NCI-H128 (cell line): ENCODE results near the gene MYH14.
"Not testable (repeated sequence)": the region's sequence is repeated elsewhere in the genome, so short reads cannot be mapped to it uniquely, and the experiment has no call there.

Source experiments
- DNase-seq: peaks from one replicate; lab custom pipeline; 2025; ENCODE audit not compliant: unreplicated experiment; lab: John Stamatoyannopoulos, UW

MYH14 gene

DNA sequence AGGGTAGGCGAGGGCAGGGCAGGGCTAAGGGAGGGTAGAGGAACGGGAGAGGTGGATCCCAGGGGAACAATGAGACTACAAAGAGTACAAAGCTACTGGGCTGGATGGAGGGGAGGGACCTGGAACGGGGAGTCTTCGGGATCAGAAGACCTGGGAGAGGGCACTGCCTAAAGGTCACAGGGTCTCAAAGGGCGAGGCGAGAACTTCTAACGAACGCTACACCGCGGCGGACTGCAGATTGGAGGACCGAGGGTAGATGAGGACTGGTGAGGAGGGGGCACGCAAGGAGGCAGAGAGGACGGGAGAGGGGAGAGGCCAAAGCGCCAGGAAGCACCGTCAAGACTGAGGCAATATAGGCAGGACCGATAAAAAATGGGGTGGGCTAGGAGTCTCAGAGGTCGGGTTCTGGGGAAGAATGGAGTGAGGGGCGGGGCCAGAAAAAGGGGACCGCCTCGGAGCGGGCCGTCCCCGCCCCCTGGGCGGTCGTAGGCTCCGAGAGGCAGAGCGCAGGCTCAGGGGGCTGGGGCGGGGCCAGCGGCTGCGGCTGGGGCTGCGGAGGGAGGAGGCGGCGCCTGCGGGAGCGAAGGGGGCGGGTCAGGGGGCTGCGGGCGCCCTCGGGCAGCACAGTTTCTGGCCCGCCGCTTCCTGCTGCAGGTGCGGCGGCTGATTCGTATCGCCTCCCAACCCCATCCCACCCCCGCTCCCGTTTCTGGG, 127.1 kb downstream of the MYH14 start:
- DNase-seq: peak; percentile 77

DNA sequence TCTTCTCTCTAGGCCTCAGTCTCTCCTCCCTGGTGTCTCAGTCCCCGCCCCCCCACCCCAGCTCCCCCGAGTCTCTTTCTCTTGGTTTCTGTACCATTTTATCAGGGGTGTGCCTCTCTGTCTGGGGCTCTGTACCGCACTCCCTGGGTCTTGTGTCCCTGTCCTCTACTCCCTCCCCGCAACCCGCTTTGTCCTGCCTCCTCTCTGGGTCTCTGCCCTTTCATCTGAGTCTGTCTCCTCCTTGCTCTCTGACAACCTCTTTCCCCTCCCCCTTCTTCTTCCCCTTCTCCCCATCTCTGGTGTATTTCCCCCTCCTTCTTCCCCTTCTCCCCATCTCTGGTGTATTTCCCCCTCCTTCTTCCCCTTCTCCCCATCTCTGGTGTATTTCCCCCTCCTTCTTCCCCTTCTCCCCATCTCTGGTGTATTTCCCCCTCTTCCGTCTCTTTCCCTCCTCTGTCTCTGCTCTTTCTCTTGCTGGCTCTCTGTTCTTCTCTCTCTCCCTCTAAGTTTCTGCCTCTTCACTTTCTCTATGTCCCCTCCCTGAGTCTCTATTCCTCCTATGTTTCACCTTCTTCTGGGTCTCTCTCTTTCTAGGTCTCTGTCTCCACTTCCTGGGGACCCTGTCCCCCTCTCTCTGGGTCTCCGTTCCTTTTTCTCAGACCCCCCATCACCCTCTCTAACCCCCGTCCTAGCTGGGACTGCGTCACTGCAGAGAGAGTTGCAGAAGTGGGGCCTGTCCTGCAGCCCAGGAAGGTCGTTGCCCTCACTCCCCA, 128.0 kb downstream of the MYH14 start:
- DNase-seq: no peak

DNA sequence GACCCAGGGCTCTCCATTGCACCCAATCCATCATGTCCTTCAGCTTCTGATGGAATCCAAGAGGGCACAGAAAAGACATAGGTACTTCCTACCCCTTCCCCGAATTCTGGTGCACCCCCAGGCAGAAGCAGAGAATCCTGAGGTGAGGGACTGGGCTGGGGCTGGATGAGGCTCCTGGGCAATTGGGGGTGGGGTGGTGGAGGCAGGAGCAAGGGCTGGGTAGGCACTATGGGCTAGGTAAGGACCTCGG, 128.5 kb downstream of the MYH14 start:
- no peak for DNase-seq

DNA sequence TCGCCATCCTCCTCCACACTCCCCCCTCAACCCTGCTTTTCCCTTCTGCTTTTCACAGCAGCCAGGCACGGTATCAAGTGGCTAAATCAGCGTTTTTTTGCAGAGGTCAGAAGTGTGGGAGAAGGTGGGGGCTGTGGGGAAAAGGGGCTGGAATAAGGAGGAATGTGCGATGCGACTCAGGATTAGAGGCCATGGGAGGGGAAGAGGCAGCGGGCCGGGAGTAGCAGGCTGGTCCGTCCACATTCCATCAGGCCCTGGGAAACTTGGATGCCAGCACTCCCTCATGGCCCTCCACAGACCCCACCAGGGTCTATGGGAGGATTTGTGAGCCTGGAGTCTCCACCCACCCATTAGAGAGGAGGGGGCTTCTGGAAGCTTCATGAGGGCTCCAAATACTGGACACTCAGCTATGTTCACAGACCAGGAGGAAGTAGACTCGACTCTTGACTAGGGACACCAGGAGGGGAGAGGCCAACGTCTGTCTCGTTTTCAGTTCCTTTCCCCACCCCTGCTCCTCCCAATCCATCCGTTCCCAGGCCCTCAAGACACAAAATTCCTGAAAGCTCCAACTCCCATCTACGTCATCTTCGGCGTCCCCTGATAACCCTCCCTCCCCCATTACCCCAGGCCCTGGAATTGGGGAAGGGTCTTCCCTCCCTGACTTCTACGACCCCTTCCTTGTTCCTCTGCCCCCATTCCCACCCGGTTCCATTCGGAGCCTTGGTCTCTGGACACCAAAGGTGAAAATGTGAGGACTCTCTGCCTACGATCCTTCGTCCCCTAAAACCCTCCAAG, 129.0 kb downstream of the MYH14 start:
- no peak for DNase-seq

DNA sequence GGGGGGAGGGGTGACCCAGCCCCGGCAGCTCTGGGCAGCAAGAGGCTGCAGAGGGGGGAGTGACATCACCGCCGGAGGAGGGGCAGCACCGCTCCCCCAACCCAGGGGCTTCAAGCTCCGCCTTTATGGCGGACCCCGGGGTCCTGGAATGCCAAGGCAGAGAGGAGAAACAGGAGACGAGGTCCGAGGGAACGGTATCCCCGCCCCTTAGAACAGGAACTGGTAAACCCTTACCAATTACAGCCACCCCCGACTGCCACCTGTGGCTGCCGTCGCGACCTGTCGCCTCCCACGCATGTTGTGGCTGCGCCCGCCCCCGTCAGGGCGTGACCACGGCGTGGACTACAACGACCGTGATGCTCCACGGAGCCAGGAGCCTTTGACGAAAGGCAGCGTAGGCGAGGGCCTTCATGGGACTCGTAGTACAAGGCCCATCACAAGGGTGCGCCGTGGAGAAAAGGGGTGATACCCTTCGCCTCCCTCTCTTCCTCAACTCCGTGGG, 129.9 kb downstream of the MYH14 start:
- DNase-seq: peak; percentile 94

DNA sequence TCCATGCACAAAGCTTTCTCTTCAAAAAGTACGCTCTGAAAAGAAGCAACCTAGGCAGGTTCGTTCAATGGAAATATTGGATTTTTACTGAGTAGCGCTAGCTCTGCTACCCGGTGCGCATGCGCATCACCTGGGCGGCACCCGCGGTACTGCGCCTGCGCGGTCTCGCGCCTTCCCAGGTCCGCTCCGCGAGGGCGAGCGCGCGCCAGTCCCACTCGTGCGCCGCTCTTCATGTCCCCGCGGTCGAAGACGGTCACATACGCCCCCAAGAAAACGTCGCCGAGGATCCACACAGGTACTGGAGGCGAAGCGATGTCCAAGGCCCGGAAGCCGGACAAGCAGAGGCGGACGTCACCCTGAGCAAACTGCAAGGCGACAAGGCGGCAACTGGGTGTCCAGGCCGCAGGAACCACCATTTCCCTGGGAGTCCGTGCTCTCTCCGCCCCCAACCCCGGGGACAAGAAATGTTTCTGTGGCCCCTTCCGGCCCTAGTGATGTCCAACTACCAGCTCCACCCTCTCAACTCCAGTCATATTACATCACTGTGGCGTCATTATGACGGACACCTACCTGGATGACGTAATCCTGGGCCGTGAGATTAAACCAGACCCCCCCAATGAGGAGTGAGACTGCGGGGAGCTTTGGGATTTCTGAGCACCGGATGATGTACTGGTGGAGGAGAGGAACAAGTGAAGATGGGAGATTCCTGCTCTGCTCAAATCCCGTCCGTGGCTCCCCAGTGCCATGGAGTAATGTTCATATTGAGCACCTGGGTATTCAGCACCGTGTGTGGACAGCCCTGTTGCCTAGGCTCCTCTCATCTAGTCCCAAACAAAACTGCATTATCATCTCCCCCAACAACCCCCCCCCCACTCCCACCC, 130.6 kb downstream of the MYH14 start:
- DNase-seq: peak; percentile 94

DNA sequence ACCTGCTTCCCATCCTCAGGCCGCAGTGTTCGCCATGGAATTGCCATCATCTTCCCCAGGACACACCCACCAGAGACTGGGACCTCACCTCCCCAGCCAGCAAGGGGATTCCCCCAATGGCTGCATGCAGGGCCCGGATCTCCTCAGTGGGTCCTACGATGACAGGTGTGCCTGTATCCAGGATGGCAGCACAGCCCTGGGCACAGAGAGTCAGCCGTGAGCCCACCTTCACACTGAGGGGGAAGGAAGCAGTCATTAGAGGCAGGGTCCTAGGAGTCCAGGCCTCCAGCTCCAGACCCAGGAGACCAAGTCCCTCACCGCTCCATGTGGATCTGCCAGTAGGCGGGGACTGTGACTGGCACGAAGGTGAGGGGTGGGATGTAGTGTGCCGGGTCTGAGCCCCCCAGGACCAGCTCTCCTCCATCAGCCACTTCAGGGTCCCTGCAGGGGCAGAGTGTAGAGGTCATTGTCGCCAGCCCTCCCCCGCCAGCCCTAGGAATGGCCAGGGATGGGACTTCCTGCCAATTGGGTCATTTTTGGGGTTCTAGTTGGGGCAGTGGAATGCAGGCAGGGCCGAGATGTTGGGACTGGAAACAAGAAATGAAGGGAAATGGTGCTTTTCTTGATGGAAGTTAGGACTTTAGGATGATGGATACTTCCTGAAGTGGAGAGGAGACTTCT, 131.5 kb downstream of the MYH14 start:
- no peak for DNase-seq

DNA sequence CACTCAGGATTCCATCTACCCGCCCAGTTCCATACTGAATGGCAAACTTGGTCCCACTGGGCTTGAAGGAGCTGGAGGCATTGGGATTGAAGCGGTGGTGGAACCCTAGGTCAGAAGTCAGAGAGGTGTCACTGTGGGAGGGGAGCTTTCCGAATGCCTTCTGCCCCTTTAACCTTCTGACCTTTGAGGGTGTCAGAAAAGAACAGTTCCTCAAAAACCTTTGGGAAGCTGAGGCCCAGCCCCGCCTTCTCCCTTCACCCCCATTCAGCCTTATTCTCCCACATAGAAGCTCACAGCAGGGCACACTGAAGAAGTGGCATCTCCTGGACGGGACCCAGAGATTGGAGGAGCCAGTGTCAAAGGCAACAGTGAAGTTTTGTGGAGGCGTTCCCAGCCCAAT, 133.6 kb downstream of the MYH14 start:
- DNase-seq: not testable (repeated sequence)

DNA sequence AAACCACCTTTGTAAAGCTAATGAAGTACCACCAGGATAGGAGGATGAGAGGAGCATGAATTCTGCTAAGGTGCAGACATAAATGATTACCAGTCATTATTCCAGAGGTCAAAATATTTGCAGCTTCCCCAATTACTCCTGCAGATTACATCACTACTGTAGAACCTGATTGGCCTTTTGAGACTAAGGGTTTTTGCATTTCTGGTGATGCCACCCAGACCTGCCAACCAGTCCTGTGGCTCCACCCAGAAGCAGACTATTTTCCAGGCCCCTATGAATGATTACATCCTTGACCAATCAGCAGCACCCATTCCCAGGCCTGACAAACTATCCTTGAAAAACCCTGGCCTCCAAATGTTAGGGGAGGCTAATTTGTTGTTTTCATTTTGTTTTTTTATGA, 136.9 kb downstream of the MYH14 start:
- DNase-seq: no peak

DNA sequence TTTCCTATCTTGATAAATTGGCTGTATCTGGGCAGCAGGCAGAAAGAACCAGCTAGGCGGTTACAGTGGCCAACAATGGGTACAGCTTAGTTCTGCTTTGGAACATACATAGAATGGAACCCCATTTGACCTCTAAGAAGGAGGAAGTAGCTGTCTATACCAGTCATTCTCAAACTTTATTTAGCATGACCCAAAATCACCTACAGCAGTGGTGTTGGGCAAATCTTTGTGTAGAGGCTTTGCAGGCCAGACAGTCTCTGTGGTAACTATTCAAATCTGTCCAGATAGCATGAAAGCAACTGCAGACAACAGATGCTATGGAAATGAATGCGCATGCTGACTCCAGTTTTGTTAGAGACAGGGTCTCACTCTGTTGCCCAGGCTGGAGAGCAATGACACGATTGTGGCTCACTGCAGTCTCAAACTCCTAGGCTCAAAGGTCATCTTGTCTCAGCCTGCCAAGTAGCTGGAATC, 137.7 kb downstream of the MYH14 start:
- DNase-seq: no peak

DNA sequence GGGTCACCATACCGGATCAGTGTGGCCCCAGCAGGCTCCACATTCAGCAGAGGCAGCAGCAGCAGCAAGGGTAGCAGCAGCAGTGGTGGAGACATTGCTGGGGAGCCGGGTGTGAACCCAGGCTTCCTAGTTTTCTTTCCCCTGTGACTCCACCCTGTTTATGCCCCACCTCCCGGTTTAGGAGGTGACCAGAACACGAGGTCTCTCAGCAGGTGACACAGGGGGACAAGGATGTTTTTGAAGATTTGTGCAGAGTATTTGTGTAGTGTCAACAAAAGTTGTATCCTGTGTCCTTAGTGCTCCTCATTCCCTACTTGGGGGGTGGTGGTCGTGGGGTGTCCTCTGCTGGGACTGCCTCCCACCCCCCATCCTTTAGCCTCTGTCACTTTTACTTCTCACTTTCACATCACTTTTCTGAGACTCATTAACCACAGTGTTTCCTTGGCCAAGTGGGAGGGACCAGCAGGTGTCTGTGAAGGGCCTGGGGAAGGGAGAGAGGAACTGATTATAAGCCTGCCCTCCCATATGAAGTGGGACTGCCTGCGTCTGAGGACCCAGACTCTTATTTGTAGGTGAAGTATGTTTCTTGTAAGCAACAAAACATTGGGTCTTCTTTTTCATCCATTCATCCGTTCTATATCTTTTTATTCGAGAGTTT, 141.4 kb downstream of the MYH14 start:
- no peak for DNase-seq

DNA sequence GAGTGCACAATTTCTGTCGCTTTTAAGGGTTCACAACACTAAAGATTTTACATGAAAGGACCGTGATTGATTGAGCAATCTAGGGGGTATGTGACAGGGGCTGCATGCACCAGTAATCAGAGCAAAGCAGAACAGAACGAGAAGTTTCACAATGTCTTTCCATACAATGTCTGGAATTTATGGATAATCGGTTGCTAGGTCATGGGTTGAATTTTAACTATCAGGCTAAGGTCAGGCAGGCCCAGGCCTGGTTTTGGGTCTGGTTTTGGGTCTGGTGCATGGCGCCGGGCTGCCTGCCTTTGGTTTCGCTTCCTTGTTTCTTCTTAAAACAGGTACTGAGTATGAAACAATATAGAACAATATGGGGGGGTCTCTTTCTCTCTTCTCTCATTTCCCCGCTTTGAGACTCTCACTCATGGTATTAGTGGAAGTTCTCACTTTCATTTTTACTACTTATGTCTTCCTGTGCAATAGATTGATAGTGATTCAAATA, 143.7 kb downstream of the MYH14 start:
- DNase-seq: not testable (repeated sequence)

DNA sequence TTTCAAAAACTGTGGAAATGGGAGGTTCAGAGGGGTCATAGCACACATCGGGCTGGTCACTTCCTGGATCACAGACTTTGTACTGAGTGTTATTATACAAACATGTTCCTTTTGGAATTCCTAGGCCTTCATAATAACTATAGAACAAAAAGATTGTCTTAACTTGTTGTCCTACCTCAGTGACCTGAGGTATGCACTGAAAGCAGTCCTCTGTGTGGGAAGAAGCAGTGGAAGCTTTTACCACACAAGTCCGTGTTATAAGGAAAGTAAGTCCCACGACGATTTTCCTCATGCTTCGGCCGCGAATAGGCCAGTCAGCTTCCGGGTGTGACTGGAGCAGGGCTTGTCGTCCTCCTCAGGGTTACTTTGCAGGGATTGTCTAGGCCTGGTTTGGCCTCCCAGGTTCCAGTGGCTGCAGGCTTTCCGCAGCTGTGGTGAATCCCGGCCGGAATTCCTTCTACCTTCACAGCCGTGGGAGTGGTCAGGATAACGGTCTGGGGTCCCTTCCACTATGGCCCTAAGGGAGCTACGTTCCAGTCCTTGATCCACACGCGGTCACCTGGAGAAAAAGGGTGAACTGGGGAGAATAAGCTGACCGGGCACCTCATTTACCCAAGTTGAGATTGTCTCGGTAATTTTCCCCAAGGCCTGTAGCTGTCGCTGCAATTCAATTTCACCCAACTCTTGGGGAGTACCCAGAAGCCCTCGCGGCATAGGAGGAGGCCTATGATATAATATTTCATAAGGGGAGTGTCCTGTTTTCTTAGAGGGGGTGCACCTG, 146.0 kb downstream of the MYH14 start:
- DNase-seq: no peak

DNA sequence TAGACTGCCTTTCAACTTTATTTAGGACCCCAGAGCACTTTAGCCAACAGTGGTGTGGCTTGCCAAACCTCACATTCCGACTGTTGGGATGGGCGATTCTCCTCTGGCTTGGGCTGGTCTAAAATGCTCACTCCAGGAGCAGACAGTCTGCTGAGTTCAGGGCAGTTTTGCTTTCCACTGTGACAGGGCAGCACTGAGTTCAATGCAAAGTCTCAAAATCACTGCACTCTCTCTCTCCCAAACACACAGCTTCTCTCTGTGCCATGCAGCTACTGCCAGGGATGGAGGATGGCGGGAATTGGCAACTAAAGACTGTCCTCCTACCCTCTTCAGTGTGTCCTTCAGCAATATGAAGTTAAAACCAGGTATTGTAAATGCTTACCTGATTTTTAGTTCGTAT, 148.8 kb downstream of the MYH14 start:
- DNase-seq: no peak

DNA sequence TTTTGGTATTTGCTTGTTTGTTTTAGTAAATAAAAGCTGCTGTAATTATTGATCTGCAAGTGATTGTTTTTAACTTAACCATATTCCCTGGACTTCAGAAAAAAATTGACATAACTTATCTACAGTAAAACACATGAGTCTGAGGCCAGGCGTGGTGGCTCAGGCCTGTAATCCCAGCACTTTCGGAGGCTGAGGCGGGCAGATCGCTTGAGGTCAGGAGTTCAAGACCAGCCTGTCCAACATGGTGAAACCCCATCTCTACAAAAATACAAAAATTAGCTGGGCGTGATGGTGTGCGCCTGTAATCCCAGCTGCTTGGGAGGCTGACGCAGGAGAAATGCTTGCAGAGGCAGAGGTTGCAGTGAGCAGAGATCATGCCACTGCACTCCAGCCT, 150.1 kb downstream of the MYH14 start:
- DNase-seq: not testable (repeated sequence)

DNA sequence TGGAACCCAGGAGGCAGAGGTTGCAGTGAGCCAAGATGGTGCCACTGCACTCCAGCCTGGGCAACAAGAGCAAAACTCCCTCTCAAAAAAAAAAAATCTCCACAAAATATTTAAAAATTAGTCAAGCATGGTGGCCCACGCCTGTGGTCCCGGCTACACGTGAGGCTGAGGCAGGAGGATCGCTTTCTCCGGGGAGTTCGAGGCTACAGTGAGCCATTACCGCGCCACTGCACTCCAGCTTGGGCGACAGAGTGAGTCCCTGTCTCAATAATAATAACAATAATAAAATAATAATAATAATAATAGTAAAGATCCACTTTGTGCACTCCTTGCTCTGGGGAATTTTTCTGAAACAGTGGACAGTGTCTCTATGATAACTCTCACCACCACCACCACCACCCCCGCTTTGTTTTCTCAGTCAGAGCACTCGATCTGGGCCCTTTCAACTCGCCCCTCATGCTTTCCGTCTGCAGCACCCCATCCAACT, 153.3 kb downstream of the MYH14 start:
- no peak for DNase-seq

DNA sequence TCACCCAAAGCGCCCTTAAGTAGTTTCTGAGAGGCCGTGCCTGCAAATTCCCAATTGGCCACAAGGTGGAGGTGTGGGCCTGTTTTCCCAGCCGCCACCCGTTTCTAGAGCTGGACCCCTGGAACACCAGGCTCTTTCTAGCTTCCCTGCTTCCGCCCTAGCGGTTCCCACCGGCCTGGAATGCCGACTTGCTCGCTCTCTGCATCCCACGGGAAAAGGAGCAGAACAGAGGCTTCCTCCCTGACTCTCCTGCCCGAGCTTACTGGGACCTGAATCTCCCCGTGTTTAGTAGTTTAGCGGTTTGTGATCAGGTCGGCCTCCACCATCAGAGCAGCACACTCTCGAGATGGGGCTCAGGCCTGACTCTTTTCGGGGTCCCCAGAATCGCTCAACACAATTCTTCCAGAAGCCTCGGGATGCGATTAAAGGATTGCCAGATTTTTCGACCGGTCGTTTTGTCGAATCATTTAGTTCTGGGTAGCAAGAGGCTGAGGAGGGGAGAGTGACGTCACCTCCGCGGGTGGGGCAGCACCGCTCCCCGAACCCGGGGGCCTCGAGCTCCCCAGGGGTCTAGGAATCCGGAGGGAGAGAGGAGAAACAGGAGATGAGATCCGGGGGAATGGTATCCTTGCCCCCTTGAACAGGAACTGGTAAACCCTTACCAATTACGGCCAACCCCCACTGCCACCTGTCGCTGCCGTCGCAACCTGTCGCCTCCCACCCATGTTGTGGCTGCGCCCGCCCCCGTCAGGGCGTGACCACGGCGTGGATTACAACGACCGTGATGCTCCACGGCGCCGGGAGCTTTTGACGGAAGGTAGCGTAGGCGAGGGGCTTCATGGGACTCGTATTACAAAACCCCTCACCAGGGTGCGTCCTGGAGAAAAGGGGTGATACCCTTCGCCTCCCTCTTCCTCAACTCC, 154.0 kb downstream of the MYH14 start:
- peak; percentile 26 for DNase-seq
